ENCODE measurements around the gene TGM2.

The TGM2 gene

DNA sequence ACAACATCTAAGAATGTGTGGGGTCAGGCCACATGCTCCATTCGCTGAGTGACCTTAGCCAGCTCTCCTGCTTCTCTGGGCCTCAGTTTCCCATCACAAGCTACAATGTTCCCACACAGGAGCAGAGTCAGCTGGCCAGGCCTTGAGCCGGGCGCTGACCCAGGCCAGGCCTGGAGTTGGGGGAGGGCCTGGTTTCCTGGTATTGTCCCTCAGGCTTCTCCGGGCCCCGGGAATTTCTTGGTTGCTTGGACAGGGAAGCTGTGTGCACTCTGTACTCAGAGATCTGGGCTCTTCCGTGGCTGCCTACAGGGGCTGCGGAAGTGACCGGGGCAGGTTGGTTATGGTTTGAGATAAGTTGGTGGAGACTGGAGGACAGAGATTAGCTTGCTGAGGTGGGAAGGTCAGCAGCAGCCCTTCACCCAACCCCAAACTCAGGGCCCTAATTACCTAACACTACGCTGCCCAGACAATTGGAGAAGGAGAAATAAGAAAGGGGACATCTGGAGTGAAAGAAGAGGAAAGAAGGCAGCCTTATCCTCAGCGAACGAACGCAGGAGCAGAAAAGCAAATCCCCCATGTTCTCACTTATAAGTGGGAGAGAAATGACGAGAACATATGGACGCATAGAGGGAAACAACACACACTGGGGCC lies 6.2 kb downstream of the TGM2 start:
- DNase-seq: no peak

DNA sequence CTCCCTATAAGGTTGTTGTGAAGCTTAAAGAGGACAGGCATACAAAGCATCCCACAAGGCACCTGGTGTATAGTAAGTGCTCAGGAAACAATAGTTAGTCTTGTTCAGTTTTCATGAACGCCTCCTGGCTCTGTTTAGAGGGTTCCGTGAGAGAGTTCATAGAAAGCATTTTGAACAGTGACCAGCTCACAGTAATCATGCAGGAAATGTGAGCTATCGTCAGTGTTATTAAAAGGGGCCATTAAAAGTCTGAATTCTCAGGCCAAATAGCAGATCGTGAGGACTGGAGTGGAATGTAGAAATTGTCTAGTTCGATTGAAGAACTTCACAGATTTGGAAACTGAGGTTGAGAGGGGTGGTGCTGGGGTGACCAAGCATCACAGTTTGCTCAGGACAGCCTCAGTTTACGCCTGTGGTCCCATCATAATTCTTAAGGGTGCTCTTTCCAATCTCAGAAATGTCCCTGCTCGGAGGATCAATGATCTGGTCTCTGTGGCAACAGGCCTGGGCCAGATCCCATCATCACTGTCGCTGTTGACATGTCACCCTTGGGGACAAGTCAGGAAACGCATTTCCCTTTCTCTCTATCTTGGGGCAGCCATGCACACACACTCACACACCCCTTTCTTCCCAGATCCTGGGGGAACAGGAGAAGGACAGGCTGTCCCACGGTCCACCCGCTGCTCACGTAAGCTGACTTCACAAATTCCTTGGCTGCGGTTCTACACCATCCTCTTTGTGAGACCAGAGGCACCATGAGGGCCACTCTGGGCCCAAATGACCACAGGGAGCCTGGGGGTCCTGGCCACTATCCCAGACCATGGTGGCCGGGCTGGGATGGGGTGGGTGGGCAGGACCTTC lies 7.2 kb downstream of the TGM2 start:
- no peak for DNase-seq

- DNase-seq: no peak
These were observed 8.0 kb downstream of the TGM2 start for GRCh38 chr20:38156888-38157634.

GRCh38 chr20:38156280-38156679 lies 8.8 kb downstream of the TGM2 start:
- DNase-seq: no peak

GRCh38 chr20:38155811-38156210 lies 9.3 kb downstream of the TGM2 start:
- no peak for DNase-seq

DNA sequence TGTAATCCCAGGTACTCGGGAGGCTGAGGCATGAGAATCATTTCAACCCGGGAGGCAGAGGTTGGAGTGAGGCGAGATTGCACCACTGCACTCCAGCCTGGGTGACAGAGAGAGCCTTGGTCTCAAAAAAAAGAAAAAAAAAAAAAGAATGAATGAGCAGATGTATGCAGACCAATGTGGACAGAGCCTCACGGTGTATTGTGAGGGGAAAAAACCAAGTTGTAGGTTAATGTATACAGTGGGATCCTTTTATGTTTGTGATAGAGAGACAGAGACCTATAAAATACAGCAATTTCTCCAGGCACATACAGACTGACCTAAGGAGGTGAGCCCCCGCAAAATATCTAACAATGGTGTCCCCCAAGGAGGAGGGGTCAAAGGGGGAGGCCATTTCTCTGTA lies 11.7 kb downstream of the TGM2 start:
- DNase-seq: no peak

- DNase-seq: no peak
These were observed 12.3 kb downstream of the TGM2 start for GRCh38 chr20:38152621-38153221.

GRCh38 chr20:38152175-38152620 lies 12.9 kb downstream of the TGM2 start:
- DNase-seq: peak; percentile 64

GRCh38 chr20:38151455-38151854 lies 13.6 kb downstream of the TGM2 start:
- DNase-seq: no peak

- no peak for DNase-seq
These were observed 14.5 kb downstream of the TGM2 start for GRCh38 chr20:38150335-38151170.

GRCh38 chr20:38148328-38149102 lies 16.6 kb downstream of the TGM2 start:
- DNase-seq: no peak

- no peak for DNase-seq
These were observed 17.3 kb downstream of the TGM2 start for GRCh38 chr20:38147751-38148150.

GRCh38 chr20:38147163-38147562 lies 17.9 kb downstream of the TGM2 start:
- no peak for DNase-seq

GRCh38 chr20:38146628-38147027 lies 18.4 kb downstream of the TGM2 start:
- DNase-seq: no peak

DNA sequence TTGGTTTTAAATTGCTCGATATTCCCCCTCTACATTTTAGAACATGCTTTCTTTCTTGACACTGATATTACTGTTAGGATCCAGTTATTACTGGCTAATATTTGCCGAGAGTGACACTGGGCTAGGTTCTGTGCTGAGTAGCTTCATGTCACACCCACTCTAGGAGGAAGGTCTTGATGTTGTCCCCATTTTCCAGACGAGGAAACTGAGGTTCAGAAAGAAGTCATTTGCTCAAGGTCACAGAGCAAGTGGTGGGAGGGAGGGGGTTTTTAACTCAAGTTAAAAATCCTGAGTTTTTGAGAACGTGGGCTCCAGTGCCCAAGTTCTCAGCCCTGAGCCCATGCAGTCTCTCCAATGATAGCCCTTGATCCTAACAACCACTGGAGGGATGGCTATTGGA lies 18.9 kb downstream of the TGM2 start:
- DNase-seq: no peak

GRCh38 chr20:38145729-38146075 lies 19.4 kb downstream of the TGM2 start:
- DNase-seq: no peak

GRCh38 chr20:38144974-38145728 lies 19.9 kb downstream of the TGM2 start:
- DNase-seq: no peak

DNA sequence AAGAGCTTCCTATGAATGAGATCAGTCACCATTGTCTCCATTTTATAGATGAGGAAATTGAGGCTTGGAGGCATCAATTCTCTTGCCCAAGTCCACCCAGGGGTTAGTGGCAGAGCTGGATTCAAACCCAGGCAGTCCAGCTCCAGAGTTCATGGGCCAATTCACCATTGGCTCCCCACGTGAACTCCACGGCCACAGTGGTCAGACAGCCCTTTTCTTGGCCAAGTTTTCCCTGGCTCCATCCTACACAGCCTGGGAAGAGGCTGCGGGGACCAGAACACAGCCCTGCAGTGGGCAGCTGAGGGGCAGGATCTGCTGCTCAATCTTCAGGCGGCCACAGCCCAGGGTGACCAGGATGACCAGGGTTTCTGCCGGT lies 20.5 kb downstream of the TGM2 start:
- DNase-seq: no peak

DNA sequence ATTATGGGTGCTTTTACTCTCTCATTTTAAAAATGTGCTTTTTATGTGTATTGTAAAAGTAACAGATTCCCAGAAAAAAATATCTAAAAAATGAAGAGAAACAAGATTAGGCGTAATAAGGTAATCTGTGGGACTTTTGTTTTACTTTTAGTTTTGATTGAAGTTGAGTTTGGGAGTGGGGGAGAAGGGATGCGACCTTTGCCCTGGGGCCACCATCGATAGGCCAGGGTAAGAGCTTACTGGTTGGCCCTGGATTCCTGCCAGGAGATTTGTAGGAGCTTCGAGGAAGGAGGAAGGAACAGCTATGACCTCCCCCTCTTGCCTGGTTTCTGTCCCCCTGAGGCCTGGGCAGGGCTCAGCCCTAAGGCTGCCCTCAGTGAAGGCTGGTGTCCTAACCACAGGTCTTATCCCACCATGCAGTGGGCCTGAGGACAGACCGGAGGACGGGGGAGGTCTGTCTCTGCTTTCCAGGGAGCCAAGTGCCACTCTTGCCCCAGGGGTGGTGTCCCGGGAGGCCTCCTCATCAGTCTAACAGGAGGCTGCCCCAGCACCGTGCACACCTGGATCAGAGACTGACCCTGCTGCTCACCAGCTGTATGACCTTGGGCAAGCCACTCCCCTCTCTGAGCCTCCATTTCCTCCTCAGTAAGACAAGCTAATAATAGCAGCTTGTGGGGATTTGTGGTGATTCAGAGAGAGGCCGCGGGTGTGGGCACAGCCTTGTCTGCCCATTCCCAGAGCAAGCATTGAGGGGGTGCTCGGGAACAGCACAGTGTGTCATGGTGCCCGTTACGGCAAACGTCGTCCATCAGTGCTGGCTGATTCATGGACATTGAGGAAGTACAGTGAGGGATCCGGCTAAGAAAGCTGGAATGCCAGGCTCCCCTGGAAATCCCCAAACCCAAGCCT lies 21.2 kb downstream of the TGM2 start:
- DNase-seq: no peak

GRCh38 chr20:38143238-38143645 lies 21.8 kb downstream of the TGM2 start:
- no peak for DNase-seq

Data from NCI-H1105 (cell line).